HepG2 (cell line): Measurements from ENCODE around the gene PLEKHG4. TPM values are rescaled to one million over a fixed set of nuclear protein-coding genes. Genes with fewer than 3 reads are reported as not detected.

Source experiments
- ATM ChIP-seq: fragments of 450-650 bp; IDR thresholded peaks from 2 replicates; pipeline ENCODE4 v1.7.1; 2017; ENCODE audit warnings: mild to moderate bottlenecking, borderline replicate concordance
- HMGA1 ChIP-seq: sonication (generic); formaldehyde crosslinking; conservative IDR thresholded peaks from 2 replicates; pipeline ENCODE4 v1.4.0; 2020; ENCODE audit warnings: missing genetic modification reagents
- KDM3A ChIP-seq: IDR thresholded peaks from 2 replicates; pipeline ENCODE4 v1.6.1; 2018; ENCODE audit warnings: low read depth, missing compliant biosample characterization
- MIER3 ChIP-seq: IDR thresholded peaks from 2 replicates; pipeline ENCODE4 v1.6.1; 2016; ENCODE audit warnings: missing compliant biosample characterization, borderline replicate concordance
- NFAT5 ChIP-seq: sonication (generic); formaldehyde crosslinking; IDR thresholded peaks from 2 replicates; pipeline ENCODE4 v1.4.0; 2020; ENCODE audit warnings: missing genetic modification reagents
- RAD21 ChIP-seq: fragments of 450-650 bp; formaldehyde crosslinking; IDR thresholded peaks from 2 replicates; pipeline ENCODE4 v1.5.0; 2020; ENCODE audit warnings: mild to moderate bottlenecking
- RARA ChIP-seq: IDR thresholded peaks from 2 replicates; pipeline ENCODE4 v1.6.1; 2016; ENCODE audit warnings: missing genetic modification reagents, missing compliant biosample characterization
- TARDBP ChIP-seq: sonication (generic); formaldehyde crosslinking; IDR thresholded peaks from 2 replicates; pipeline ENCODE4 v1.8.0; 2022; ENCODE audit warnings: mild to moderate bottlenecking, missing genetic modification reagents
- TFAP4 ChIP-seq: sonication (generic); IDR thresholded peaks from 2 replicates; pipeline ENCODE4 v1.6.1; 2016; ENCODE audit warnings: low read depth, borderline replicate concordance
- THAP9 ChIP-seq: sonication (generic); formaldehyde crosslinking; IDR thresholded peaks from 2 replicates; pipeline ENCODE4; 2020; ENCODE audit warnings: missing genetic modification reagents, mild to moderate bottlenecking, borderline replicate concordance
- ZBTB14 ChIP-seq: sonication (generic); formaldehyde crosslinking; IDR thresholded peaks from 2 replicates; pipeline ENCODE4 v1.4.0; 2020; ENCODE audit warnings: missing genetic modification reagents
- ZKSCAN8 ChIP-seq: IDR thresholded peaks from 2 replicates; pipeline ENCODE4 v1.6.1; 2016; ENCODE audit warnings: borderline replicate concordance, missing genetic modification reagents, missing compliant biosample characterization
- ZNF337 ChIP-seq: sonication (generic); formaldehyde crosslinking; IDR thresholded peaks from 2 replicates; pipeline ENCODE4 v1.5.1; 2020; ENCODE audit warnings: missing genetic modification reagents, low read depth, mild to moderate bottlenecking, borderline replicate concordance
- ZNF350 ChIP-seq: sonication (generic); formaldehyde crosslinking; IDR thresholded peaks from 2 replicates; pipeline ENCODE4 v1.4.0; 2020; ENCODE audit warnings: mild to moderate bottlenecking, low read depth, missing genetic modification reagents, borderline replicate concordance
- ZNF639 ChIP-seq: conservative IDR thresholded peaks from 2 replicates; pipeline ENCODE4 v1.6.1; 2018; ENCODE audit warnings: missing genetic modification reagents
- ZNF790 ChIP-seq: sonication (generic); formaldehyde crosslinking; IDR thresholded peaks from 2 replicates; pipeline ENCODE4 v1.8.0; 2022; ENCODE audit warnings: missing genetic modification reagents, mild to moderate bottlenecking, borderline replicate concordance
- polyA plus RNA-seq, 8 experiments: library from polyadenylated mRNA; depleted of rRNA in 3 of 8; stranded (reverse) in 7 of 8; unstranded in 1 of 8; fragments of >200 nt; fragmentation: Illumina TruSeq in 4 of 8; extraction: Trizol in 4 of 8; gene quantifications; 2 replicates each; pipeline versions ENCODE4 v1.2.1 to v1.2.3, GENCODE V29; 2011 to 2016; ENCODE audit warnings: low read depth in 4 of 8, missing spikeins in 1 of 8, mixed read lengths in 1 of 8; ENCODE audit not compliant: insufficient read depth in 1 of 8
- total RNA-seq, 5 experiments: library from RNA; depleted of rRNA; stranded (reverse); fragments of >200 nt; fragmentation: Illumina TruSeq; extraction: Trizol; gene quantifications; 2 replicates each; pipeline ENCODE4 v1.2.3, GENCODE V29; 2016; ENCODE audit warnings: low read depth in 1 of 5

The PLEKHG4 gene
- total and polyA plus RNA-seq, 2 of the 13 experiments (the other 11 are each of a cell fraction or from before 2014, with no cell fraction given), result 7.1 to 13.6 TPM

GRCh38 chr16:67247192-67248072, 31.9 kb upstream of the PLEKHG4 start, which contains the start of gene FHOD1 (continued):
- no peak for TF ChIP-seq NFAT5 (CRISPR knock-in tag)
- TF ChIP-seq ZBTB14, result peak; percentile 93
- peak; percentile 79 for TF ChIP-seq ZNF639 (CRISPR knock-in tag)
- peak; percentile 22; the same call in 1 of the 2 replicates for TF ChIP-seq MIER3 (CRISPR knock-in tag)
- peak; percentile 73; the same call in 1 of the 2 replicates for TF ChIP-seq ZNF790
- TF ChIP-seq RARA (CRISPR knock-in tag), result 0 out of 2 replicates have a peak, but pooled peaks have one; percentile 26
- TF ChIP-seq ZKSCAN8, result no peak
- peak; percentile 88 for TF ChIP-seq TARDBP
- peak; percentile 89; the same call in 1 of the 2 replicates for TF ChIP-seq KDM3A (CRISPR knock-in tag)
- TF ChIP-seq HMGA1 (CRISPR knock-in tag), result no peak
- peak; percentile 54; the same call in 1 of the 2 replicates for TF ChIP-seq TFAP4
- no peak for TF ChIP-seq ATM
- 0 out of 2 replicates have a peak, but pooled peaks have one; percentile 37 for TF ChIP-seq RAD21 (CRISPR knock-in tag)
- peak; percentile 80 for TF ChIP-seq ZNF337 (CRISPR knock-in tag)
- peak; percentile 85 for TF ChIP-seq ZNF350 (CRISPR knock-in tag)
- TF ChIP-seq THAP9 (CRISPR knock-in tag), result 0 out of 2 replicates have a peak, but pooled peaks have one; percentile 38
